Type B pancreatic cell (in vitro differentiated cells): ENCODE data around the gene SMOC2. TPM values are rescaled to one million over a fixed set of nuclear protein-coding genes. Genes with fewer than 3 reads are reported as not detected.

ENCODE experiments used
- DNase-seq: peaks from one replicate; pipeline ENCODE4 v3.0.0; 2021; ENCODE audit warnings: mixed read lengths; ENCODE audit not compliant: unreplicated experiment; ENCODE audit errors: extremely low spot score
- H3K27ac Mint-ChIP-seq: 2 replicates; pipeline ENCODE4 v1.8.0; 2021; ENCODE audit warnings: mild to moderate bottlenecking, mixed read lengths
- H3K27me3 Mint-ChIP-seq: 2 replicates; pipeline ENCODE4 v1.8.0; 2021; ENCODE audit warnings: mixed read lengths
- H3K36me3 Mint-ChIP-seq: 2 replicates; pipeline ENCODE4 v1.8.0; 2021; ENCODE audit warnings: mixed read lengths
- H3K4me1 Mint-ChIP-seq: one replicate; pipeline ENCODE4 v1.8.0; 2021; ENCODE audit warnings: mixed read lengths; ENCODE audit not compliant: unreplicated experiment
- H3K4me3 Mint-ChIP-seq: 2 replicates; pipeline ENCODE4 v1.8.0; 2021; ENCODE audit warnings: mild to moderate bottlenecking, mixed read lengths
- H3K9me3 Mint-ChIP-seq: 2 replicates; pipeline ENCODE4 v1.8.0; 2021; ENCODE audit warnings: mixed read lengths
- CTCF ChIP-seq: fragments of 200-600 bp; sonication (generic); conservative IDR thresholded peaks from 2 replicates; pipeline ENCODE4 v1.5.0; 2021; ENCODE audit warnings: antibody characterized with exemption, mild to moderate bottlenecking
- total RNA-seq: library from RNA; stranded (reverse); gene quantifications from 2 replicates; pipeline ENCODE4 v1.2.1, GENCODE V29; 2021; ENCODE audit warnings: low replicate concordance

The SMOC2 gene
- total RNA-seq, 1 donor from 2014 or later = 18.9 TPM

DNA sequence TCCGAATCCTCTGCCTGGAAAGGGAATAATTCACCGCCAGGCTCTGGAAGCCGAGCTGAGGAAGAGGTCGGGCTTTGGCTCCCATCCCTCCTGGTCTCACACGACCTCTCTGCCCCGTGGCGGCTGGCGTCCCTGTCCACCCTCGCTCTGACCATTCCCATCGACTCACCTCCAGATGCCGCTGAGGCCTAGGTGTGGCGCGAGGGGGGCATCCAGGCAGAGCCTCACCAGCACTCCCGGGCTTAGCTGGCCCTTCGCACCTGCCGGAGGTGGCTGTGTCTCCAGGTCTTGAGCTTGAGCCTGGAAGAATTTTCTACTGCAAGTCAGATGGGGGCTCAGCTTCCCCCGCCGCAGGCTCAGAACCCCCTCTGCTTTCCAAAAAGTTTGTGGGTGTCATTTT lies 28.5 kb upstream of the SMOC2 start:
- Mint-ChIP-seq H3K4me1 (peaks cover 10% of the 10 kb centered on the region), H3K4me3 (no peak overlapping the region), H3K36me3 (no peaks in the 10 kb centered on the region), H3K27me3 (no peaks in the 10 kb centered on the region), H3K9me3 (no peaks in the 10 kb centered on the region), H3K27ac (no peak overlapping the region)
- TF ChIP-seq CTCF = no peak
- no peak for DNase-seq

GRCh38 chr6:168413018-168413720 lies 27.8 kb upstream of the SMOC2 start:
- no peak for TF ChIP-seq CTCF
- Mint-ChIP-seq H3K27me3 (peaks cover 2% of the 10 kb centered on the region), H3K9me3 (no peaks in the 10 kb centered on the region), H3K27ac (no peak overlapping the region), H3K4me3 (no peak overlapping the region), H3K4me1 (peaks cover 17% of the 10 kb centered on the region), H3K36me3 (no peaks in the 10 kb centered on the region)
- no peak for DNase-seq

DNA sequence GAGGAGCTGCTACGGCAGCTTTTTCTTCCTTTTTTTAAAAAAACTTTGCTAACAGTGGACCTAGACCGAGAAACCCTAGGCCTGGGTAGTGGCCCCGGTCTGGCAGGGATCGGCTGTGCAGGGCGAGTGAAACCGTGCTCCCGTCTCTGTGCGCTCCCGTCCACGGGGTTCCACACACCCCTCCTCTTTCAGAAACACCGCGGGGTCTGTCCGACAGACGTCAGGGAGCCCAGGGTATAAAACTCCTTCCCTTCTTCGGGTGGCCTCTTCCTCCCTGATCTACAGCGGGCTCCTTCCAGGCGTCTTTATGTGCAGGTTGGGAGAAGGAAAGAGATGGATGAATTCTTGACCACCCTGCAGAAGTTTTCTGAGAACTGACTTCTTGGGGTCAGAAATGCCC lies 27.1 kb upstream of the SMOC2 start:
- H3K9me3 Mint-ChIP-seq = no peaks in the 10 kb centered on the region
- no peaks in the 10 kb centered on the region for H3K36me3 Mint-ChIP-seq
- peaks cover 22% of the 10 kb centered on the region for H3K4me1 Mint-ChIP-seq
- DNase-seq = peak; percentile 50
- TF ChIP-seq CTCF = no peak
- peaks cover 6% of the 10 kb centered on the region for H3K27me3 Mint-ChIP-seq
- H3K4me3 Mint-ChIP-seq = no peak overlapping the region
- no peak overlapping the region for H3K27ac Mint-ChIP-seq

DNA sequence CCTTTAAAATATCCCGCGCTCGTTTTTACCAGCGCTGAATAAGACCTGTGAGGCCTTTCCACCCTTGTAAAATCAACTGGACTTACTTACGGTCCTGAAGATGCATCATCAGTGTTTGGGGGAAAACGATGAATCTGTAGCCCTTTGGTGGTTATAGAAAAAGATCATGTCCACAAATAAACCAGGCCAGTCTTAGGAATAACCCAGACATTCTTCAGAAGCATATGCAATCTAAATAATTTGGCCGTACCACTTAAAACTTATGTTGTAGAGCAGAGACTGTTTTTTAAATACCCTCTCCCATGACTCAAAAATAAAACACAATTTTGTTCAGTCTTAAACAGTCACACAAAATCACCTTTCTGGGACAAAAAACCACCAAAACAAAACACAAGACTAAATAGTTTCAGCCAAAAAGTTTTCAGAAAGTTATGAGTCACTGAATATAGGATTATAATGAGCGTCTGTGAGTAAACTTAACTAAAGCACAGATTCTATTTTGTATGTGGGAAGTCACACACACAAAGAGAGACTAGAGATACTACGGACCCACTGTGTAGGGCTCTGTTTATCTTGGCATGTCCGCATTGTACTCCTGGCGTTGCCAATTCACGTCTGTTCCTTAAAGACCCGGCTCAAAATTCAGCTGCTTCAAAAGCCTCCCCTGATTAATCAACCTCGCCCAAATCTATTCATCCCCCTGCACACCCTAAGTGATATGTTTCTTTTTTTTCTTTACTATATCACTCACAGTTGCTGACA lies 26.5 kb upstream of the SMOC2 start:
- Mint-ChIP-seq H3K36me3 (no peaks in the 10 kb centered on the region), H3K4me1 (peaks cover 25% of the 10 kb centered on the region), H3K27ac (no peak overlapping the region), H3K4me3 (no peak overlapping the region), H3K9me3 (no peaks in the 10 kb centered on the region), H3K27me3 (peaks cover 8% of the 10 kb centered on the region)
- no peak for DNase-seq
- no peak for TF ChIP-seq CTCF

DNA sequence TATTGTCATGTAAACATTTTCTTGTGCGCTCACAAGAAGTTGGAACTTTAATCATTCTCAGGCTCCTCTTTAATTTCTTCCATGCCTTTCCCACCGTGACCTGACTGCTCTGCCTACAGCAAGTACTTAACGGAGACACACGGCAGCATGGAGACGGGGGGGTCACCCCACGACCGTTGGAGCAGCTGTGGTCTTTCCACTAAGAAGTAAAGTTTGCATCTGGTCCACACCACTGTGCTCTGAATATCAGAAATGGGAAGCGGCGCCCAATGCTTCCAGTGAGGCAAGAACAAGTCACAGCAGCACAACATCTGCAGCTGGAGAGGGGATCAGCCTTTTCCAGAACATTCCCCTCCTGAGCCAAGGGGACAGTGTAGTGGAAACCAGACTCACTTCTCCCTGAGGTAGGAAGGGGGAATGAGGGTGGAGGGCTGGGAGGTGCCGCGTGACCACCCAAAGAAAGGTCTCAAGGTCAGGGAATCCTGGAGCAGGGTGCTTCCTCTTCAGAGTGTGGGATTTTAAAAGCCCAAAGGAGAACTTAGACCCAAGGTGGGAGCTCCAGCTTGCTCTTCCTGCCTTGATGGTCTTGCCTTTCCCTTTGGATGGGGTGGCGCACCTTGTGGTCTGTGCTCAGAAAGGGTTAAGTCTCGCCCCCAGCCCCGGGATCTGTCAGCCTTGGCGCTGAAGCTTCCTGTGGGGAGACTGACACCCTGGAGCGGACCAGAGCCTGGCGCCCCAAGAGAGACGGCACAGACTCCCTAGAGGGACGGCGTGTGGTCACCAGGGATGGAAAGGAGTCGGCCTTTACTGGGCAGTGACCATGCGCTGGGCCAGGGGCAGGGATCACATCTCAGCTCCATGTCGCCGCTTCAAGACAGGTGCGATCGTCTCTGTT lies 25.6 kb upstream of the SMOC2 start:
- Mint-ChIP-seq H3K4me3 (no peak overlapping the region), H3K9me3 (no peaks in the 10 kb centered on the region), H3K36me3 (no peaks in the 10 kb centered on the region), H3K27me3 (peaks cover 11% of the 10 kb centered on the region), H3K4me1 (peaks cover 25% of the 10 kb centered on the region), H3K27ac (no peak overlapping the region)
- TF ChIP-seq CTCF = no peak
- no peak for DNase-seq
